Fibroblast of villous mesenchyme (primary cell): ENCODE data around the gene XCL2. TPM values are rescaled to one million over a fixed set of nuclear protein-coding genes. Genes with fewer than 3 reads are reported as not detected.

ENCODE experiments used
- DNase-seq: peaks from one replicate; pipeline ENCODE4 v3.0.0-alpha.2; 2010; ENCODE audit warnings: low read depth
- H3K4me3 ChIP-seq: 2 replicates; pipeline ENCODE4 v1.5.1; 2011; ENCODE audit warnings: low read depth, mild to moderate bottlenecking, low read length
- total RNA-seq: library from RNA; depleted of rRNA; stranded (reverse); fragments of >200 nt; gene quantifications from 2 replicates; pipeline ENCODE4 v1.2.3, GENCODE V29; 2012
- TF ChIP-seq, protein P1 (sequence below): IDR thresholded peaks from 2 replicates; pipeline ENCODE4 v1.5.1; 2012; ENCODE audit warnings: low read depth, mild to moderate bottlenecking, low read length; ENCODE audit not compliant: insufficient read depth

XCL2 gene
- total RNA-seq, 1 donor: not detected

DNA sequence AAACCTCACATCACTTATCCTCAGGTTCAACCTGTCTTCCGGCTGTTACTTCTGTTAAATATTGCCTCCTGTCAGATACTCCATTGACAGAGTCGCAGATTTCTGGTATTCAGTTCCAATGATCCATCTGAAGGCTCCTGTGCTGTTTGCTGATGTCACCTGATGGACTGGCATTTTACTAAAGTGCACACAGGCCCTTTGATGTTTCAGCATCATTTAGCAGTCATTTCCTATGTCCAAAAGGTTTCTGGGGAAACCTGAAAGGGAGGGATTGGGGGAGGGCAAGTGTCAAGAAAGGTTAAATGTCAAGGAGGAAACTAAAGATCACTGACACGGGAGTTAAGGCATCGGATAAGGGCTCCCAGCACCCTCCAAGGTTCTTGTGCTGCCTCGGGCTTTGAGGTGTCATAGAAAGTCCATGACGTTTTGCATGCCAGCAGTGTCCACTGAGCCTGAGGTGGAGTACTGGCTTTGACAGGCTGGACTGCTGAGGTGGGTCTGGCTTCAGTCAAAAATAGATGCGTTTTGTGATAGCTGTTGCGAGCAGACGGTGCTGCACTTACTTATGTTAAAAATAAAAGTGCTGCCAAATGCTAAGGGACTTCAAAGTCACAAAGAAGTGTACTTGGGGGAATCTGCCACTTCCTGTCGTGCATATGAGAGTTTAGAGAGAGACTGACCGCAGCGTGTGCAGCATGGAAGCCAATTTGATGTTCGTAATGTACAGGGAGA is 30.8 kb downstream of the XCL2 start:
- no peak for DNase-seq

DNA sequence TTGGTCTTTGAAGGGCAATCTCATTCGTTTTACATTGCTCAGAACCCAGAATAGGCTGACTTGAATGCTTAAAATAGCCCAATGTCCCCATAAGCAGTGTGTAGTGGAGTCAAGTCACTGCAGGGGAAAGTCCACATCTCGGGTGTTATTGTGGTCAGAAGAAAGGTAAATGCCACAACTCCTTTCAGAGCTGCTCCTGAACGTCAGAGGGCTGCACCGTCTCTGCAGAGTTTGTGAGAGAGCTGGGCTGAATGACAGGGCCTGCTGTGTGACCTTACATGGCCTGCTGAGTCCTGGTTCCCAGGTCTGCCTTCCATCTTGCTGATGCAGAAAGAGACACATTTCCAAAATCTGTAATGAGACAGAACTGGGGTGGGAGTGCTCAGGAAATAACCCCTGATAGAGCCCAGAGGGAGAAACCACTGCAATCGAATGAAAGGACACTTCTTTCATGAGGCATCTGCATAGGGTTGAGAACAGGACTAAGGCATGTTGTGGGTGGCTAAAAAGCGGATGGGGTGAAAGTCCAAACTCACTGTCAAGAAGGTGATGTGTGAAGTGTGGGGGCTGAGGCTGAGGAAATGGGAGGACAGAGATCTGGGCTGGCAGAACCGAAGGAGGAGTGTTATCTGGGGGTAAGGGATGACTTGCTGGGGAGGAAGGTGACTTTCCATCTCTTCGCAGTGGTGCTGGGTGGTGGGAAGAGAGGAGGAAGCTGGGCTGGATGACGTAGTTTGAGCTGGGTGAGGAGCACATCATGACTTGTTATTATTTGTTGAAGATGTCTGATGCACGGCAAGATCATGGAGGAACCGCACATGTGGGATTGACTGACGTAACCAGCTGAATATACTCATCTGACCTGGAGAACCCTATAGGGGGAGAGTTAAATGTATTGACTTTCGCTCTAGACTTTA is 33.7 kb downstream of the XCL2 start:
- DNase-seq: no peak
- H3K4me3 ChIP-seq: no peak overlapping the region
- TF ChIP-seq, protein P1, sequence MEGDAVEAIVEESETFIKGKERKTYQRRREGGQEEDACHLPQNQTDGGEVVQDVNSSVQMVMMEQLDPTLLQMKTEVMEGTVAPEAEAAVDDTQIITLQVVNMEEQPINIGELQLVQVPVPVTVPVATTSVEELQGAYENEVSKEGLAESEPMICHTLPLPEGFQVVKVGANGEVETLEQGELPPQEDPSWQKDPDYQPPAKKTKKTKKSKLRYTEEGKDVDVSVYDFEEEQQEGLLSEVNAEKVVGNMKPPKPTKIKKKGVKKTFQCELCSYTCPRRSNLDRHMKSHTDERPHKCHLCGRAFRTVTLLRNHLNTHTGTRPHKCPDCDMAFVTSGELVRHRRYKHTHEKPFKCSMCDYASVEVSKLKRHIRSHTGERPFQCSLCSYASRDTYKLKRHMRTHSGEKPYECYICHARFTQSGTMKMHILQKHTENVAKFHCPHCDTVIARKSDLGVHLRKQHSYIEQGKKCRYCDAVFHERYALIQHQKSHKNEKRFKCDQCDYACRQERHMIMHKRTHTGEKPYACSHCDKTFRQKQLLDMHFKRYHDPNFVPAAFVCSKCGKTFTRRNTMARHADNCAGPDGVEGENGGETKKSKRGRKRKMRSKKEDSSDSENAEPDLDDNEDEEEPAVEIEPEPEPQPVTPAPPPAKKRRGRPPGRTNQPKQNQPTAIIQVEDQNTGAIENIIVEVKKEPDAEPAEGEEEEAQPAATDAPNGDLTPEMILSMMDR: no peak

More for the DNA sequence above, 30.8 kb downstream of the XCL2 start:
- TF ChIP-seq, protein P1: no peak
- no peak overlapping the region for H3K4me3 ChIP-seq

DNA sequence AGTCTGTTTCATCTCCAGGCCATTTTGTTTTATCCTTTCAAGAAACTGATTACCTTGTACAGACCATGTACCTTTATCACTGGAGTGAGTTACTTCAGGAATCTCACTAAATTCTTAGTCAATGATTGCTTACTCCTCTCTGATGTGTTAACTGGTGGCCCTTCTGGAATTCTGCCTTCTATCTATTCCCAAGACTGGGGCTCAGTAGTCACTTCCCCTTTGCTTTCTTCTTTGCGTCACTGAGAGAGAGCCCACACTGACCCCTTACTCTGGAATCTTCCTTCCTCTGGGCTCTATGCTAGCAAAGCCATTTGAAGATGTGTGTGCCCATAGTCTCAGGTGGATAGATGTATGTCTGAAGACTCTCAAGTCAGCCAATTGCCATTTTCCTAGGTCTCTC is 34.6 kb downstream of the XCL2 start:
- TF ChIP-seq, protein P1: no peak
- H3K4me3 ChIP-seq: no peak overlapping the region
- no peak for DNase-seq

DNA sequence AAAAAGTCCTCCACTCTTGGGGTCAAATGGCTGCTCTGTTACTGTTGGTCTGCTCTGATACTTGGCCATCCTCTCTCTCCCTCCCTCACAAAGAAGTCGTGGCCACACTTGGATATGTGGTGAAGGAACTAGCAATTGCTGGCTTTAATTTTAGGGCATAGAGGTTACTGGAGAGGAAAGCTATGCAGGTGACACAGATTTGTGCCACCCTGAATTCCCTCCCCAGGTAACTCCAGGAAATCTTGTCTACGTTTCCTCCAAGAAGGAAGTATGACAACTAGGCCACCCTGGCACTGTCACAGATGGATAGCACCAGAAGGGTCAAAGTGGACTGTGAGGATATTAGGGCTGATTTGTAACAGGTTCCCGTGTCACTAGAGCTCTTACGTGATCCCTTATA is 36.0 kb downstream of the XCL2 start:
- no peak for DNase-seq
- H3K4me3 ChIP-seq: no peak overlapping the region
- TF ChIP-seq, protein P1: no peak

DNA sequence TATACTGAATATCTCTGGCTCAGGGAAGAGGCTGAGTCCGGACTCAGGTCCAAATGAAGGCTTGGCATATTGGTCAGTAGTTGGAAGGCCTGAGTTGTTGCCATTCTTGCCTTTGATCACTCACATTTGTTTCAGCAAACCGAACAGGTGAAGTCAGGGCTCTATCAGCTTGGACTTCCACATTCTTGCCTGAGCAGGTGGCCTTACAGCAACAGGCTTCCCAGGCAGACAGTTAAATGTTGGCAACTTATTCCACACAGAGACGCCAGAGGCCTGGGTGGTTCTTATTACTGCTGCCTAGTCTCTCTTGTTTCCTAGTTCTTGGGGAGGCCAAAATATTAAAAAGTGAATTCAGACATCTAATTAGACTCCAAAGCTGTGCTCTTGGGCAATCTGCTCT is 36.6 kb downstream of the XCL2 start:
- no peak overlapping the region for H3K4me3 ChIP-seq
- DNase-seq: no peak
- TF ChIP-seq, protein P1: no peak

DNA sequence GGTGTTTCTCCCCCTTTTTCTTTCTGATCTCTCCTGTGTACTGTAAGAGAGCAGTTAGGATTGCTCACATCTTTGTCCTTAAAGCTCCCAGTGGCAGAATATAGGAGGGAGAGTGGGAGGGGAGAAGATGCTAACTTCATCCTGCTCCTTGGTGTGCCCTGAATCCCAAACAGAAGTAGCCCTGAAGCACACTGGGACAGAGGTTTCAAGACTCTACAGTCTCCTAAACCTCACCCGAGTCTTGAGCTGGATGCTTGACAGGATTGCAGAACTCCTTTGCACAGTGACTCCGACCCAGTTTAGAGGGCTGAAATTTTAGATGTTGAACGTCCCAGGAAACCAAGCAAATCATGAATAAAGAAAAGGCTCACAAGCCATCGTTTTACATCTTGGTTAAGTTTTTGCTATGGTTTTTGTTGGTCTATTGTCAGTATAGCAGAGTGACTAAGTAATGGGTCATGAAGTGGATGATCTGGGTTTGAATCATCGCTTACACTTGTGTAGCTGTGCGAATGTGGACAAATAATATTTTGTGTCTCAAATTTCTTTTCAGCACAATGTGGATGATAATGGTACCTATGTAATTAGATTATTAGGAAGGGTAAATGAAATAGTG is 37.5 kb downstream of the XCL2 start:
- DNase-seq: no peak
- TF ChIP-seq, protein P1: no peak
- no peak overlapping the region for H3K4me3 ChIP-seq
